Omental fat pad (tissue), 4 donors: ENCODE data around the gene MOB3B. TPM values are rescaled to one million over a fixed set of nuclear protein-coding genes. Genes with fewer than 3 reads are reported as not detected.

ENCODE experiments used
- ATAC-seq: fragments of 150-250 bp; one replicate; pipeline ENCODE4 v1.9.1; 2016; ENCODE audit warnings: mild to moderate bottlenecking, moderate library complexity; ENCODE audit not compliant: low FRiP score
- DNase-seq: peaks from one replicate; pipeline ENCODE4 v3.0.0-alpha.2; 2019; ENCODE audit warnings: low spot score
- total RNA-seq, 4 donors: library from RNA; depleted of rRNA; stranded (reverse); fragments of >200 nt; gene quantifications; one replicate each; pipeline ENCODE4 v1.1.0, GENCODE V29; 2016
- TF ChIP-seq, protein P1 (sequence below), 3 donors: fragments of 450-650 bp; IDR thresholded peaks; one replicate each; pipeline ENCODE4 v1.5.1; 2016 to 2017; ENCODE audit warnings: antibody characterized with exemption in 3 of 3, mild to moderate bottlenecking in 3 of 3, moderate library complexity in 2 of 3

MOB3B gene
- 10 to 100 TPM in 1 of 4 donors, 1 to 10 TPM in 3; 7.9 to 11.5 (median 9.4) TPM for total RNA-seq

DNA sequence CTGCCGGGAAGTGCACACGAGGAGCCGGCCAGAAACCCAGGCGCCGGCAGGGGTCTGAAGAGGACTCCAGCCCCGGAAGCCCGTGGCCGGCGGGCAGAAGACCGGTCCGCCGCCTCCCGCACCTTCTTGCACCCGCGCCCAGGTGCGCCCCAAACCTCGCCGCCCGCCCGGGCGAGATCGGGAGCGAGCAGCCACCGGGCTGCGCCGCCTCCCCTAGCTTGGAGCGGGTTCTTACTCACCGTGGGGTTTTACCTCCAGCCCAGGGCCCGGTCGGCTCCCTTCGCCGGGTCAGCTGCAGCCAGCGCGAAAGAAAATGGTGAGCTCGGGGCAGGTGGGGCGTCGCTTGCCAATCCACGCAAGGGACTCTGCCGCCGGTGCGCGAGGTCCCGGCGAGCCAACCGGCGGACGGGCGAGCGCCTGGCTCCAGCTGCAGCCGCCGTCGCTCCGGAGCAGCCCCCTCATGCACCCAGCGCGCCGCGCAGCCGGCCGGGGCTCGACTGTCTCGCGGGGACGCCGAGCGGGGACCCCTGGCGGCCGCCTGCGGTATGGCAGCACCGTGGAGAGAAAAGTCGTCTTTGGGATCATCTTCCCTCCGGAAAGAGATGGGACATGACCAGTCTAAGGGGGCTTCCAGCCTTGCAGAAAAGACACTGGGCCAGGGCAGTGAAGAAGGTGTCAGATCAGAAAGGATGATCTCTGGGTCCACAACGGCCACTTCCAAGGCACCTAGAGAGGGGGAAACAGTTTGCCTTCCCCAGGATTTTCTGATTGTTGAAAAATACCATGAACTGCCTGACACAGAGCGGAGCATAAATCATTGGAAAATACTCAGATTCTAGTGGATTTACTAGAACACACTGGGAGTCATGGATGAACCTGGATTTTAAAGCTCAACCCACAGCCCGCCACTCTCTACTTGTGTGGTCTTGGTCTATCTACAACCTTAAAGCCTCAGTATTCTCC lies at the start of gene MOB3B:
Gene MOB3B (minus strand): TSS at position 499 of the 963 bp plus-strand sequence. CDS start 74,264 bp downstream, outside the sequence.
- TF ChIP-seq, protein P1, sequence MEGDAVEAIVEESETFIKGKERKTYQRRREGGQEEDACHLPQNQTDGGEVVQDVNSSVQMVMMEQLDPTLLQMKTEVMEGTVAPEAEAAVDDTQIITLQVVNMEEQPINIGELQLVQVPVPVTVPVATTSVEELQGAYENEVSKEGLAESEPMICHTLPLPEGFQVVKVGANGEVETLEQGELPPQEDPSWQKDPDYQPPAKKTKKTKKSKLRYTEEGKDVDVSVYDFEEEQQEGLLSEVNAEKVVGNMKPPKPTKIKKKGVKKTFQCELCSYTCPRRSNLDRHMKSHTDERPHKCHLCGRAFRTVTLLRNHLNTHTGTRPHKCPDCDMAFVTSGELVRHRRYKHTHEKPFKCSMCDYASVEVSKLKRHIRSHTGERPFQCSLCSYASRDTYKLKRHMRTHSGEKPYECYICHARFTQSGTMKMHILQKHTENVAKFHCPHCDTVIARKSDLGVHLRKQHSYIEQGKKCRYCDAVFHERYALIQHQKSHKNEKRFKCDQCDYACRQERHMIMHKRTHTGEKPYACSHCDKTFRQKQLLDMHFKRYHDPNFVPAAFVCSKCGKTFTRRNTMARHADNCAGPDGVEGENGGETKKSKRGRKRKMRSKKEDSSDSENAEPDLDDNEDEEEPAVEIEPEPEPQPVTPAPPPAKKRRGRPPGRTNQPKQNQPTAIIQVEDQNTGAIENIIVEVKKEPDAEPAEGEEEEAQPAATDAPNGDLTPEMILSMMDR (IDR thresholded peaks at IDR 0.05), result peak in 2 of 3 donors; percentile 67 to 95
- DNase-seq, result peak; percentile 84
- peak; percentile 78 for ATAC-seq

DNA sequence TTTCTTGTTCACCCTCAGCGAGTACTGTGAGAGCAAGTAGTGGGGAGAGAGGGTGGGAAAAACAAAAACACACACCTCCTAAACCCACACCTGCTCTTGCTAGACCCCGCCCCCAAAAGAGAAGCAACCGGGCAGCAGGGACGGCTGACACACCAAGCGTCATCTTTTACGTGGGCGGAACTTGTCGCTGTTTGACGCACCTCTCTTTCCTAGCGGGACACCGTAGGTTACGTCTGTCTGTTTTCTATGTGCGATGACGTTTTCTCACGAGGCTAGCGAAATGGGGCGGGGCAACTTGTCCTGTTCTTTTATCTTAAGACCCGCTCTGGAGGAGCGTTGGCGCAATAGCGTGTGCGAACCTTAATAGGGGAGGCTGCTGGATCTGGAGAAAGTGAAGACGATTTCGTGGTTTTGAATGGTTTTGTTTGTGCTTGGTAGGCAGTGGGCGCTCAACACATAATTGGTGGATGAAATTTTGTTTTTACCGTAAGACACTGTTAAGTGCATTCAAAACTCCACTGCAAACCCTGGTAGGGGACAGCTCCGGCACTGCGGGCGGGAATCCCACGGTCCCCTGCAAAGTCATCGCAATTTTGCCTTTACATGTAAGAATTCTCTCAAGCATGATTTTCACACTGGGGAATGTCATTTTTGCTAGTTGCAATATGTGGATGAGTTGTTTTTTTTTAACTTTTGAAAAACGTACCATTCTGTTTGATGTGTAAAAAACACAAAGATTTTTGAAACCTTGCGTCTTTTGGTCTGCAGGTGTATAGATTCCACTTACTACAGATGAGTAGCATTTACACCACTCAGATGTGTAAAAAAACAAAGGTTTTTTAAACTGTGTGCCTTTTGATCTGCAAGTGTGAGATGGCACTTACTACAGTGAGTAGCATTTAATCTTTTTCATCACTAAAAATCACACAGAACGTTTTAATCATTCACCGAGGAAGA lies 44.3 kb upstream of the MOB3B start:
- ATAC-seq, result peak; percentile 94
- peak; percentile 94 for DNase-seq
- TF ChIP-seq, protein P1 (IDR thresholded peaks at IDR 0.05), result no peak

DNA sequence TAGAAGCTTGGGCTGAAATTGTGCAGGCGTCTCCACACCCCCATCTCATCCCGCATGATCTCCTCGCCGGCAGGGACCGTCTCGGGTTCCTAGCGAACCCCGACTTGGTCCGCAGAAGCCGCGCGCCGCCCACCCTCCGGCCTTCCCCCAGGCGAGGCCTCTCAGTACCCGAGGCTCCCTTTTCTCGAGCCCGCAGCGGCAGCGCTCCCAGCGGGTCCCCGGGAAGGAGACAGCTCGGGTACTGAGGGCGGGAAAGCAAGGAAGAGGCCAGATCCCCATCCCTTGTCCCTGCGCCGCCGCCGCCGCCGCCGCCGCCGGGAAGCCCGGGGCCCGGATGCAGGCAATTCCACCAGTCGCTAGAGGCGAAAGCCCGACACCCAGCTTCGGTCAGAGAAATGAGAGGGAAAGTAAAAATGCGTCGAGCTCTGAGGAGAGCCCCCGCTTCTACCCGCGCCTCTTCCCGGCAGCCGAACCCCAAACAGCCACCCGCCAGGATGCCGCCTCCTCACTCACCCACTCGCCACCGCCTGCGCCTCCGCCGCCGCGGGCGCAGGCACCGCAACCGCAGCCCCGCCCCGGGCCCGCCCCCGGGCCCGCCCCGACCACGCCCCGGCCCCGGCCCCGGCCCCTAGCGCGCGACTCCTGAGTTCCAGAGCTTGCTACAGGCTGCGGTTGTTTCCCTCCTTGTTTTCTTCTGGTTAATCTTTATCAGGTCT lies 43.5 kb upstream of the MOB3B start, which contains the start of gene C9orf72:
Gene C9orf72 (minus strand): TSS at position 564 of the 716 bp plus-strand sequence. CDS start 6,361 bp downstream, outside the sequence.
- peak; percentile 94 for ATAC-seq
- peak; percentile 52 for DNase-seq
- TF ChIP-seq, protein P1 (IDR thresholded peaks at IDR 0.05), result no peak

DNA sequence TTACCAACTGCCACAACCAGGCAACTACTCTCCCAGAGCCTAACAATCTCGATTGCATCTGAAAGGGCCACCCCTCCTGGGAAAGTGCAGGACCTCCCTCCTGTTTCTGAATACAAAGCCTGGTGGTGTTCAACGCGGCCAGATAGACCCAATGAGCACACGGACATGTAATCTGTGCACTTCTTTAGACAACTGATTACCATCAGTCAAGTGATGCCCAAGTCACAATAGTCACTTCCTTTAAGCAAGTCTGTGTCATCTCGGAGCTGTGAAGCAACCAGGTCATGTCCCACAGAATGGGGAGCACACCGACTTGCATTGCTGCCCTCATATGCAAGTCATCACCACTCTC lies 42.9 kb upstream of the MOB3B start:
- DNase-seq (peak; percentile 32), ATAC-seq (peak; percentile 43)
- TF ChIP-seq, protein P1 (IDR thresholded peaks at IDR 0.05), result no peak

DNA sequence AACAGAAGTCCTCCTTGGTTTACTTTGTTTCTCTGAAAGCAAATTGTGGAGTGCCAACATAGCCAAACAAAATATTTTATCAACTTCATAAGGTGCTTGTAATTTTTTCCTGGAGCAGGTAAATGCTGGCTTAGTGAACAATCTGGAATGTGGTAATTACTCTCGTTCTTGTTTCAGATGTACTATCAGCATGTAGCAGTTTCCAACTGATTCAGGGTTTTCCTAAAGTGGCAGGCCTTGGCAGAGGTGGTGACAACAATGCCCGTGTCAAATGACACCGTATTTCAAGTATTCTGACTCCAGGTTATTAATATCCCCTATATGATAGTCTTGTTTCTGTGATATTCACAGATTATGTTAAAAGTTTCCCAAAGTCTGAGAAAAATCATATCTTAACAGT lies 42.4 kb upstream of the MOB3B start:
- TF ChIP-seq, protein P1 (IDR thresholded peaks at IDR 0.05), result no peak
- ATAC-seq (no peak), DNase-seq (no peak)

DNA sequence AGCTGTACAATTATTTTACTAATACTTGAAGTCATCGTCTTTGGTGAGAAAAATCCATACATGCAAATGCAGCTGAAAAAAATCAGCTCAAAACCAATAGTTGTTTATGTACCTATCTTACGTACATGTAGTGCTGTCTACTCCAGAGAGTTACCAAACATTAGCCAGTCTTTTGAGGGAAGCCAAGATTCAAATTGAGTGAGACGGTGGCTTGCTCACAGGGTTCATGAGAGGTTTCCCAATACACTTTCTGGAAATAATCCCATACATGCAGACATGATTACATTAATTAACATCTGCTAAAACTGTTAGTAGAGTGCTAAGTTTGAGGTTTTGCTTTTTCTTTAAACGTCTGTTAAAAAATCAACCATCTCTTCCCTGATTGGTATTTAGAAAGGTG lies 41.4 kb upstream of the MOB3B start:
- TF ChIP-seq, protein P1 (IDR thresholded peaks at IDR 0.05), result no peak
- ATAC-seq (no peak), DNase-seq (no peak)
